GM12878 (cell line): ENCODE measurements around the gene NGB. TPM values are rescaled to one million over a fixed set of nuclear protein-coding genes. Genes with fewer than 3 reads are reported as not detected.

Experiments used
- CBX3 ChIP-seq: fragments of 200-600 bp; sonication (generic); IDR thresholded peaks from 2 replicates; pipeline ENCODE4 v1.6.1; 2016; ENCODE audit warnings: low read depth, borderline replicate concordance
- PAX5 ChIP-seq: IDR thresholded peaks from 2 replicates; pipeline ENCODE4 v1.6.1; 2011; ENCODE audit warnings: low read depth, low read length, borderline replicate concordance
- RAD51 ChIP-seq: fragments of 450-650 bp; IDR thresholded peaks from 2 replicates; pipeline ENCODE4 v1.6.1; 2016; ENCODE audit warnings: moderate library complexity, mild to moderate bottlenecking, inconsistent platforms
- polyA plus RNA-seq, 11 experiments: library from polyadenylated mRNA; depleted of rRNA in 4 of 11; unstranded in 6 of 11; stranded (reverse) in 5 of 11; fragments of >200 nt; fragmentation: Nextera tagmentation in 4 of 11; fragmentation: Illumina TruSeq in 1 of 11; extraction: Ambion mirVana in 4 of 11; extraction: Trizol in 1 of 11; gene quantifications; 1 replicate in 1 of 11; 2 replicates in 10 of 11; pipeline versions ENCODE4 v1.2.1 to v1.2.3, GENCODE V29; 2011 to 2016; ENCODE audit warnings: inconsistent platforms in 2 of 11, missing spikeins in 2 of 11, low read depth in 1 of 11
- total RNA-seq, 4 experiments: library from RNA; depleted of rRNA in 3 of 4; stranded (reverse); fragments of >200 nt in 3 of 4; fragmentation: Illumina TruSeq in 1 of 4; extraction: Trizol in 1 of 4; gene quantifications; 2 replicates each; pipeline versions ENCODE4 v1.2.1 to v1.2.3, GENCODE V29; 2013 to 2021
- TF ChIP-seq, protein P1 (sequence below): fragments of 450-650 bp; IDR thresholded peaks from 2 replicates; pipeline ENCODE4 v1.6.1; 2016; ENCODE audit warnings: mild to moderate bottlenecking
- TF ChIP-seq, protein P2 (sequence below): fragments of 150-350 bp; IDR thresholded peaks from 2 replicates; pipeline ENCODE4 v1.6.1; 2014; ENCODE audit warnings: mild to moderate bottlenecking, low read depth, low read length
- TF ChIP-seq, protein P3 (sequence below): fragments of 450-650 bp; IDR thresholded peaks from 2 replicates; pipeline ENCODE4 v1.6.1; 2017; ENCODE audit warnings: mild to moderate bottlenecking, moderate library complexity

Gene NGB
- total and polyA plus RNA-seq, 10 of the 15 experiments (the other 5 are each of a cell fraction or from before 2014, with no cell fraction given), result 0.19 TPM; not detected in 9

DNA sequence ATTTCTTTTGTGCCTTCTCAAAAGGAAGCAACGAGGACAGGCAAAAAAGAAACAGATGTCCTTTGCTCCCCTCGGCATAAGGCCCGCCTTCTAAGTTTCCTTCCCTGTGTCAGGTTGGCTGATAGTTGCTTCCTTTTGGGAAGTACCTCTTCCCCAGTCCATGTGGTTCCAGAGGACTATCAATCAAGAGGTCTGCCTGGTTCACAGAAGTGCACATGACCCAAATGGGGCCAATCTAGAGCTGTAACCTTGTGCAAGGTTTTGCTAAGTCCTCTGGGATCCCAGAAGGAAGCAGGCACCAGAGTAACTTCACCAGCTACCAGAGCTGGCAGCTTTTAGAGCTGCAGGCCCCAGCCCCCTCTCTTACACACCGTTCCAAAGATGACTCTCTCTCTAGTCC, 46.8 kb downstream of the NGB start (continued):
- TF ChIP-seq, protein P1, sequence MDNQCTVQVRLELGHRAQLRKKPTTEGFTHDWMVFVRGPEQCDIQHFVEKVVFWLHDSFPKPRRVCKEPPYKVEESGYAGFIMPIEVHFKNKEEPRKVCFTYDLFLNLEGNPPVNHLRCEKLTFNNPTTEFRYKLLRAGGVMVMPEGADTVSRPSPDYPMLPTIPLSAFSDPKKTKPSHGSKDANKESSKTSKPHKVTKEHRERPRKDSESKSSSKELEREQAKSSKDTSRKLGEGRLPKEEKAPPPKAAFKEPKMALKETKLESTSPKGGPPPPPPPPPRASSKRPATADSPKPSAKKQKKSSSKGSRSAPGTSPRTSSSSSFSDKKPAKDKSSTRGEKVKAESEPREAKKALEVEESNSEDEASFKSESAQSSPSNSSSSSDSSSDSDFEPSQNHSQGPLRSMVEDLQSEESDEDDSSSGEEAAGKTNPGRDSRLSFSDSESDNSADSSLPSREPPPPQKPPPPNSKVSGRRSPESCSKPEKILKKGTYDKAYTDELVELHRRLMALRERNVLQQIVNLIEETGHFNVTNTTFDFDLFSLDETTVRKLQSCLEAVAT, result no peak
- TF ChIP-seq CBX3 (no peak), RAD51 (no peak), PAX5 (no peak)
- TF ChIP-seq, protein P2, sequence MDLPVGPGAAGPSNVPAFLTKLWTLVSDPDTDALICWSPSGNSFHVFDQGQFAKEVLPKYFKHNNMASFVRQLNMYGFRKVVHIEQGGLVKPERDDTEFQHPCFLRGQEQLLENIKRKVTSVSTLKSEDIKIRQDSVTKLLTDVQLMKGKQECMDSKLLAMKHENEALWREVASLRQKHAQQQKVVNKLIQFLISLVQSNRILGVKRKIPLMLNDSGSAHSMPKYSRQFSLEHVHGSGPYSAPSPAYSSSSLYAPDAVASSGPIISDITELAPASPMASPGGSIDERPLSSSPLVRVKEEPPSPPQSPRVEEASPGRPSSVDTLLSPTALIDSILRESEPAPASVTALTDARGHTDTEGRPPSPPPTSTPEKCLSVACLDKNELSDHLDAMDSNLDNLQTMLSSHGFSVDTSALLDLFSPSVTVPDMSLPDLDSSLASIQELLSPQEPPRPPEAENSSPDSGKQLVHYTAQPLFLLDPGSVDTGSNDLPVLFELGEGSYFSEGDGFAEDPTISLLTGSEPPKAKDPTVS, result no peak
- TF ChIP-seq, protein P3, sequence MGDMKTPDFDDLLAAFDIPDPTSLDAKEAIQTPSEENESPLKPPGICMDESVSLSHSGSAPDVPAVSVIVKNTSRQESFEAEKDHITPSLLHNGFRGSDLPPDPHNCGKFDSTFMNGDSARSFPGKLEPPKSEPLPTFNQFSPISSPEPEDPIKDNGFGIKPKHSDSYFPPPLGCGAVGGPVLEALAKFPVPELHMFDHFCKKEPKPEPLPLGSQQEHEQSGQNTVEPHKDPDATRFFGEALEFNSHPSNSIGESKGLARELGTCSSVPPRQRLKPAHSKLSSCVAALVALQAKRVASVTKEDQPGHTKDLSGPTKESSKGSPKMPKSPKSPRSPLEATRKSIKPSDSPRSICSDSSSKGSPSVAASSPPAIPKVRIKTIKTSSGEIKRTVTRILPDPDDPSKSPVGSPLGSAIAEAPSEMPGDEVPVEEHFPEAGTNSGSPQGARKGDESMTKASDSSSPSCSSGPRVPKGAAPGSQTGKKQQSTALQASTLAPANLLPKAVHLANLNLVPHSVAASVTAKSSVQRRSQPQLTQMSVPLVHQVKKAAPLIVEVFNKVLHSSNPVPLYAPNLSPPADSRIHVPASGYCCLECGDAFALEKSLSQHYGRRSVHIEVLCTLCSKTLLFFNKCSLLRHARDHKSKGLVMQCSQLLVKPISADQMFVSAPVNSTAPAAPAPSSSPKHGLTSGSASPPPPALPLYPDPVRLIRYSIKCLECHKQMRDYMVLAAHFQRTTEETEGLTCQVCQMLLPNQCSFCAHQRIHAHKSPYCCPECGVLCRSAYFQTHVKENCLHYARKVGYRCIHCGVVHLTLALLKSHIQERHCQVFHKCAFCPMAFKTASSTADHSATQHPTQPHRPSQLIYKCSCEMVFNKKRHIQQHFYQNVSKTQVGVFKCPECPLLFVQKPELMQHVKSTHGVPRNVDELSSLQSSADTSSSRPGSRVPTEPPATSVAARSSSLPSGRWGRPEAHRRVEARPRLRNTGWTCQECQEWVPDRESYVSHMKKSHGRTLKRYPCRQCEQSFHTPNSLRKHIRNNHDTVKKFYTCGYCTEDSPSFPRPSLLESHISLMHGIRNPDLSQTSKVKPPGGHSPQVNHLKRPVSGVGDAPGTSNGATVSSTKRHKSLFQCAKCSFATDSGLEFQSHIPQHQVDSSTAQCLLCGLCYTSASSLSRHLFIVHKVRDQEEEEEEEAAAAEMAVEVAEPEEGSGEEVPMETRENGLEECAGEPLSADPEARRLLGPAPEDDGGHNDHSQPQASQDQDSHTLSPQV, result no peak
